Skeletal muscle tissue (tissue), 4 donors: ENCODE measurements around the gene PRSS23. TPM values are rescaled to one million over a fixed set of nuclear protein-coding genes. Genes with fewer than 3 reads are reported as not detected.

Experiments
- H3K27ac ChIP-seq: one replicate; pipeline ENCODE4 v1.7.0; 2013; ENCODE audit warnings: mild to moderate bottlenecking, low read depth, low read length, inconsistent platforms
- H3K27me3 ChIP-seq, 3 donors: one replicate each; pipeline ENCODE4 v1.7.0; 2013; ENCODE audit warnings: low read length in 3 of 3; ENCODE audit not compliant: control insufficient read depth in 3 of 3, insufficient read depth in 3 of 3
- H3K36me3 ChIP-seq, 3 donors: one replicate each; pipeline ENCODE4 v1.7.0; 2013; ENCODE audit warnings: low read length in 3 of 3; ENCODE audit not compliant: control insufficient read depth in 3 of 3, insufficient read depth in 3 of 3
- H3K4me1 ChIP-seq, 3 donors: one replicate each; pipeline ENCODE4 v1.7.0; 2013; ENCODE audit warnings: low read length in 3 of 3, mild to moderate bottlenecking in 3 of 3; ENCODE audit not compliant: control insufficient read depth in 3 of 3, insufficient read depth in 3 of 3
- H3K4me3 ChIP-seq, 3 donors: one replicate each; pipeline ENCODE4 v1.7.0; 2013; ENCODE audit warnings: low read length in 3 of 3
- H3K9ac ChIP-seq, 3 donors: one replicate each; pipeline ENCODE4 v1.7.0; 2013; ENCODE audit warnings: low read length in 3 of 3, mild to moderate bottlenecking in 3 of 3, moderate library complexity in 2 of 3, low read depth in 1 of 3
- H3K9me3 ChIP-seq, 3 donors: one replicate each; pipeline ENCODE4 v1.7.0; 2013; ENCODE audit warnings: low read length in 3 of 3; ENCODE audit not compliant: control insufficient read depth in 3 of 3
- total RNA-seq: library from RNA; depleted of rRNA; stranded (reverse); fragments of >200 nt; gene quantifications from one replicate; pipeline ENCODE4 v1.2.3, GENCODE V29; 2014
- donor health status: Osteomylitis.

PRSS23 gene
- total RNA-seq, 1 donor from 2014 or later = 18.3 TPM

DNA sequence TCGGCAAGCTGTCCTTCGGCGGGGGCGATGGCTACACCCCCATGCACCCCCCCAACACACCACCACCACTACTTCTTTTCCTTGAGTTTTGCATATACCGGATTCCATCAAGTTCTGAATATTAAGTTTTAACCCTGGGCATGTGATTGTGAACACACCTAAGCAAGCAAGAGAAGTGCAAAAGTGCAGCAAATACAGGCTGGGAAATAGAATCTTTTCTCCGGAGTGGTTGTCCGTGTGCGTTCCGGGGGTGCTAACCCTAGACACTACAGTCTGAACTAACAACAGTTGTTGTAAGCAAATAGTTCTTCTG lies 574 bp downstream of the PRSS23 start:
- peaks cover 4 to 33% (median 12%) of the 10 kb centered on the region in 3 donors for H3K4me1 ChIP-seq
- H3K4me3 ChIP-seq = peak overlapping the region; percentile 77 to 89 (median 80)
- peak overlapping the region; percentile 76 to 85 (median 83) for H3K9ac ChIP-seq
- no peaks in the 10 kb centered on the region for H3K9me3 ChIP-seq
- no peaks in the 10 kb centered on the region for H3K36me3 ChIP-seq
- no peaks in the 10 kb centered on the region for H3K27me3 ChIP-seq
- H3K27ac ChIP-seq = peak overlapping the region; percentile 69

DNA sequence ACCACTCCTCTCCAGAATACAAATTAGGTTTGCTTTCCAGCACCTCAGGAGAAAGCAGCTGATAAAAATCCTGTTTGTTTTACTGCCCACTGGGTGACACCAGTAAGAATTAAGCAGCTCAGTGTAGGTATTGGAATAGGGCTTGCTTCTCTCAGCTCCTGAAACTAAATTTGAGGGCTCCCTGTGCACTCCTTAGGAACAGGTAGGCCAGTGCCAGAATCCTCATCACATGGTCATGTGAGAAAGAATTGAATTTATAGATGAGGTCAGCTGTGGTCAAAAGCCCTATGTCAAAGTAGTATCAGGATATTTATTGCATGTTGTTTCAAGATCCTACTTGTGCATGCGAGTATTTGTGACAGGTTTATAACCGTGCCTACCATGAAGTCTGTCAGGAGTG lies 1.0 kb downstream of the PRSS23 start:
- H3K27me3 ChIP-seq = no peaks in the 10 kb centered on the region
- peak overlapping the region; percentile 77 to 89 (median 80) for H3K4me3 ChIP-seq
- peak overlapping the region; percentile 69 for H3K27ac ChIP-seq
- peak overlapping the region; percentile 76 to 85 (median 83) for H3K9ac ChIP-seq
- no peaks in the 10 kb centered on the region for H3K9me3 ChIP-seq
- peaks cover 4 to 33% (median 12%) of the 10 kb centered on the region in 3 donors for H3K4me1 ChIP-seq
- H3K36me3 ChIP-seq = no peaks in the 10 kb centered on the region

DNA sequence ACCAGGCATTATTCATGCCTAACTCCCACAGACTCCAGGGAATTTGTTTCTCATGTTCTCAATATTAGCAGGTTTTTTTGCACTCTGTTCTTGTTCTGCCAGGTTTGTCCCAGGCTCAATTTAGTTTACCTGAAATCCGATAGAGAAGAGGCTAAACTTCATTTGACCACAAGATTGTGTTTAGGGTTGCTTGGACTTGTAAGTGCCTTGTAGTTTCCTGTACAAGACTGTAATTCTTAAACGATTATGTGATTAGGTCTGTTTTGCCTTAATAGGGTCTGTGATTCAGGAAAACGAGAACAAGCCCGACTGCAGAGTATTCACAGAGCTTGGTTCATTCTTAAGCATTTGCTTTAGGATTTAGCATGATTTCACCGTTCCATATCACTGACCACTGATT lies 1.8 kb downstream of the PRSS23 start:
- Histone ChIP-seq H3K4me3 (peak overlapping the region in 2 of 3 donors; percentile 80 to 89), H3K9ac (peak overlapping the region in 1 of 3 donors; percentile 52), H3K27me3 (no peaks in the 10 kb centered on the region), H3K36me3 (no peaks in the 10 kb centered on the region), H3K4me1 (peaks cover 4 to 33% (median 12%) of the 10 kb centered on the region in 3 donors), H3K27ac (peak overlapping the region; percentile 69), H3K9me3 (no peaks in the 10 kb centered on the region)

DNA sequence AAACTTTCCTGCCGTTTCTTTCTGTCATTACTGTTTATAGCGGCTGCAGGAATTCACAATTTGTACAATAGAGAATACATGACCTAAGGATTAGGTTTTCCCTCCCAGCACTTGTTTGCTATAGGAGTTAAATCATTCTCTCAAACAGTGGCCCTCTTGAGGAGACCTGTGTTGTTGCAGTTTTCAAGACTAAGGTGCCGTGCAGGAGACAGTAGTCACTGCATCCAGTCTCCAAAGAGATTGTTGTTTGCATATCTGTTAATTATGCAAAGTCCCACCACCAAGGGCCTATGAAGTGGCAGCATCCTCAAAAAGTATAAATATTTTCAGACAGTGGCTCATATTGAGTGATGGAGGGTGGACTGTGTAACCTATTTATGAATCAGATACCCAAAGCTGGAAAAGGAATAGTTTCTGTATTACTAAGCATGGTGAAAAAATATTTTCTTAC lies 2.3 kb downstream of the PRSS23 start:
- peak overlapping the region in 1 of 3 donors; percentile 52 for H3K9ac ChIP-seq
- peaks cover 4 to 33% (median 12%) of the 10 kb centered on the region in 3 donors for H3K4me1 ChIP-seq
- H3K36me3 ChIP-seq = peaks cover 0 to 3% (median 0%) of the 10 kb centered on the region in 3 donors
- peak overlapping the region in 1 of 3 donors; percentile 38 for H3K4me3 ChIP-seq
- H3K9me3 ChIP-seq = no peaks in the 10 kb centered on the region
- no peaks in the 10 kb centered on the region for H3K27me3 ChIP-seq
- peak overlapping the region; percentile 69 for H3K27ac ChIP-seq

DNA sequence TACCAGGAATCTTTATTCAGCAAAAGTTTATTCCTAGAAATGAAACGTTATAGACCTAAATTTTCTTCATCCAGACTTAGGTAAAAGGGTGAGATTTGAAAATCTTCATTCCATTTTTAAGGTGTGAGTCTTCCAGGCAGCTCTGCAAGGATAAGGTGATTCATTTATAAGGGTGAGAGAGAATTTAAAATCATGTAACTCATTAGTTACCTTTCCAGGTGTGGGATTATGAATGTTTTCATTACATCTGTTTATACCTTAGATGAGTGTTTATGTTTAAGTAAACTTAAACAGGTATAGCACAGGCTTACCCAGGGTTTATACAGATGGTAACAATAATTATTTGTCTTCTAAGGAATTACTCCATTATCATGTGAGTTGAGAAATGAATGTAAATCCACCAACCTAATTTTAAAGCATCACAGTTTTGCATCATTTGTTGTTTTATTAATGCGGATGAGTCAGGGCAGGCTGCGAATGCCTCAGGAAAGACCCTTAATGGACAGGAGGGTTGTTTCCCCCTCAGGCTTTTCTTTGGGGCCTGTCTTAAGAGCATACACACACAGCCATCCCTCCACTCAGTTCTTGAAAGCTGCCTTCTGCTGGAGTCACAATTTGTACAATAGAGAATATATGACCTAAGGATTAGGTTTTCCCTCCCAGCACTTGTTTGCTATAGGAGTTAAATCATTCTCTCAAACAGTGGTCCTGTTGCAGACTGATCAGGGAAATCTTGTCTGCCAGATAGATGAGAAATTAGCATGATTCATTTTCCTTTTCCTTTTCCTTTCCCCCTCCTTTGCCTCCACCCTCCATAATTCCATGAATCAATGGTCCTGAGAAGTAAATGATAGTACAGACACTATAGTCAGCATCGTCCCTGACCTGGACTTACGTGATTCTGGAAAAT lies 3.0 kb downstream of the PRSS23 start:
- Histone ChIP-seq H3K4me1 (peaks cover 4 to 33% (median 12%) of the 10 kb centered on the region in 3 donors), H3K27ac (peak overlapping the region; percentile 5), H3K27me3 (no peaks in the 10 kb centered on the region), H3K4me3 (no peak overlapping the region), H3K36me3 (peaks cover 0 to 8% (median 3%) of the 10 kb centered on the region in 3 donors), H3K9ac (no peak overlapping the region), H3K9me3 (no peaks in the 10 kb centered on the region)

DNA sequence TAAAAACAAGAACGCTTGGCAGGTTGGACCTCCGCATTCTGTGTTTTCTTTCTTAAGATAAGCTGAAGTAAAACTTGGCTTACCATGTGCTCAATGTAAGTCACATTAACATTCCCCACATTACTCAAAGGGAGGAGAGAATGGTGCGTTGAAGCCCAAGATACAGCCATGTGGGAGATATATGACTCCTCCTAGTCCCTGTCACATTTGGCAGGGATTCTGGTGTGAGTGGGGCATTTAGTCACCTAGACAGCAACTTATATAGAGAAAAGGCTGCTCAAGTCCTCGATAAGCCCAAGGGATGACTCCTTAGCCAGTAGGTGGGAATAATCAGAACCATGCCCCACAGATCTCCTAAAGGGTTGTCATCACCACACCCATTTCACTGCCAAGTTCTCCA lies 4.6 kb downstream of the PRSS23 start:
- Histone ChIP-seq H3K4me1 (peaks cover 4 to 29% (median 12%) of the 10 kb centered on the region in 3 donors), H3K36me3 (peaks cover 0 to 8% (median 6%) of the 10 kb centered on the region in 3 donors), H3K27me3 (no peaks in the 10 kb centered on the region), H3K9ac (no peak overlapping the region), H3K9me3 (no peaks in the 10 kb centered on the region), H3K4me3 (no peak overlapping the region), H3K27ac (peak overlapping the region; percentile 3)

DNA sequence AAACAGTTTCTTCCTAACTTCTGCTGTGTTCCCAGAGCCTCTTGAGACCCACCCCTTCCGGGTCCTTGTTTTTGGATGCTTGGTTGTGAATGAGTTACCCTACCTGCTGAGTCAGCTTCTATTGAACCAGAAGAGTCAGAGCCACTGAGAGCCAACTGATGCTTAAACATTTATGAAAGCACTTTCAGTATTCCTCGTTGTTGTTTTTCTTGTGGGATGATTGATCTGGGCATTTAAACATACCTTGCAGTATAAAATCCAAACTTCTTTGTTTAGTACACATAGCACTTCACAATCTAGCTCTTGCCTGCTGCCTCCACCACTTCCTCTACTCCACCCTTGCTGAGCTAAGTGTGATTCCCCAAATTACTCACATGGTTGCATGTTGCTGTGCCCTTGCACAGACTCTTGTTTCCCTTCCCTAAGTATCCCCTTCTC lies 5.5 kb downstream of the PRSS23 start:
- Histone ChIP-seq H3K36me3 (peaks cover 0 to 8% (median 6%) of the 10 kb centered on the region in 3 donors), H3K4me1 (peaks cover under 1 to 24% (median 11%) of the 10 kb centered on the region in 3 donors), H3K9me3 (no peaks in the 10 kb centered on the region), H3K4me3 (no peak overlapping the region), H3K9ac (no peak overlapping the region), H3K27me3 (no peaks in the 10 kb centered on the region), H3K27ac (peak overlapping the region; percentile 3)

DNA sequence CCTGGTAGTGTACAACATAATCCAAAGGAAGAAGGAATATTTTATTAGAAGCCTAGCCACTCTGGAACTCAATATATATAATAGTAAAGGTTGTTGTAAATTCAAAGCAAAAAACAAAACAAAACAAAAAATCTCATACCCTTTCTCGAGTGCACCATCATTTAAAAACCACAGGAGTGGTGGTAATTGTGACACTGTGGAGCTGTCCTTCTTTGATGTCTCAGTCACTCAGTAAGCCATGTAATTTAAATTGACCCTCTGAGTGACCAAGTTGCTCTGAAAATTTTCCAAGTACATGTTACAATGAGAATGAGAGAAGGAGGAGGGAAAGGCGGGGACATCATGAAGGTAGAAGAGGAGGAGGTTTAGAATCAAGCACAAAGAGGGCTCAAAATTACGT lies 6.6 kb downstream of the PRSS23 start:
- Histone ChIP-seq H3K9ac (no peak overlapping the region), H3K4me3 (no peak overlapping the region), H3K9me3 (no peaks in the 10 kb centered on the region), H3K36me3 (peaks cover 0 to 8% (median 6%) of the 10 kb centered on the region in 3 donors), H3K4me1 (peaks cover 0 to 17% (median 3%) of the 10 kb centered on the region in 3 donors), H3K27ac (no peak overlapping the region), H3K27me3 (no peaks in the 10 kb centered on the region)

DNA sequence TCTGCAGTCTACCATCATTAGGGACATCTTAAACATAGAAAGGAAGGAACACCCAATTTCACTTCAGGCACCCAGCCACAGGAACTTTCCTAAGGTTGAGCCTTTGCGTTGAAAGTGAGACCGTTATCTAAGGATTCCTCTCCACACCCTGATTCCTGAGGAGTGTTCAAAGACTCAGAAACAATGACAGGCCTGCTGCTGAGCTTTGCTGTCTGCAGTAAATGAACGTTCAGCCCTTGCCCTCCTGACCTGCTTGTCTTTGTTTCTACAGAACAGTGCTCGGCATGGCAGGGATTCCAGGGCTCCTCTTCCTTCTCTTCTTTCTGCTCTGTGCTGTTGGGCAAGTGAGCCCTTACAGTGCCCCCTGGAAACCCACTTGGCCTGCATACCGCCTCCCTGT lies 7.0 kb downstream of the PRSS23 start:
- H3K27ac ChIP-seq = no peak overlapping the region

DNA sequence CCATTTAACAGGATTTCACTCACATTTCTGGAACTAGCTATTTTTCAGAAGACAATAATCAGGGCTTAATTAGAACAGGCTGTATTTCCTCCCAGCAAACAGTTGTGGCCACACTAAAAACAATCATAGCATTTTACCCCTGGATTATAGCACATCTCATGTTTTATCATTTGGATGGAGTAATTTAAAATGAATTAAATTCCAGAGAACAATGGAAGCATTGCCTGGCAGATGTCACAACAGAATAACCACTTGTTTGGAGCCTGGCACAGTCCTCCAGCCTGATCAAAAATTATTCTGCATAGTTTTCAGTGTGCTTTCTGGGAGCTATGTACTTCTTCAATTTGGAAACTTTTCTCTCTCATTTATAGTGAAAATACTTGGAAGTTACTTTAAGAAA lies 9.2 kb downstream of the PRSS23 start:
- Histone ChIP-seq H3K27ac (no peak overlapping the region), H3K9ac (no peak overlapping the region), H3K36me3 (peaks cover 0 to 8% (median 6%) of the 10 kb centered on the region in 3 donors), H3K4me3 (no peak overlapping the region), H3K4me1 (peaks cover 4 to 10% (median 6%) of the 10 kb centered on the region in 3 donors), H3K27me3 (no peaks in the 10 kb centered on the region), H3K9me3 (no peaks in the 10 kb centered on the region)

More for the DNA sequence above, 7.0 kb downstream of the PRSS23 start:
- Histone ChIP-seq H3K9ac (no peak overlapping the region), H3K36me3 (peaks cover 0 to 8% (median 6%) of the 10 kb centered on the region in 3 donors), H3K9me3 (no peaks in the 10 kb centered on the region), H3K27me3 (no peaks in the 10 kb centered on the region), H3K4me3 (no peak overlapping the region), H3K4me1 (peaks cover 0 to 13% (median 3%) of the 10 kb centered on the region in 3 donors)
